HCT116 (cell line): ENCODE measurements around the gene CDC14B. TPM values are rescaled to one million over a fixed set of nuclear protein-coding genes. Genes with fewer than 3 reads are reported as not detected.

Experiments used
- CBX3 ChIP-seq: IDR thresholded peaks from 2 replicates; pipeline ENCODE4 v1.6.1; 2012; ENCODE audit warnings: low read depth
- EGR1 ChIP-seq: IDR thresholded peaks from 2 replicates; pipeline ENCODE4 v1.6.1; 2012; ENCODE audit warnings: low read depth
- EZH2phosphoT487 ChIP-seq: fragments of 200-600 bp; IDR thresholded peaks from 2 replicates; pipeline ENCODE4 v1.6.1; 2018; ENCODE audit warnings: antibody characterized with exemption, borderline replicate concordance
- FOSL1 ChIP-seq: IDR thresholded peaks from 2 replicates; pipeline ENCODE4 v1.6.1; 2012; ENCODE audit warnings: low read depth
- JUND ChIP-seq: IDR thresholded peaks from 2 replicates; pipeline ENCODE4 v1.6.1; 2012
- MAX ChIP-seq: IDR thresholded peaks from 2 replicates; pipeline ENCODE4 v1.6.1; 2012
- POLR2A ChIP-seq: IDR thresholded peaks from 2 replicates; pipeline ENCODE4 v1.7.0; 2011; ENCODE audit warnings: borderline replicate concordance; ENCODE audit not compliant: insufficient read depth, insufficient read length; ENCODE audit errors: extremely low read depth
- POLR2AphosphoS5 ChIP-seq: IDR thresholded peaks from 2 replicates; pipeline ENCODE4 v1.6.1; 2011; ENCODE audit warnings: mild to moderate bottlenecking, low read depth, low read length, moderate library complexity
- REST ChIP-seq: IDR thresholded peaks from 2 replicates; pipeline ENCODE4 v1.6.1; 2012; ENCODE audit warnings: low read depth
- SIN3A ChIP-seq: IDR thresholded peaks from 2 replicates; pipeline ENCODE4 v1.6.1; 2012; ENCODE audit warnings: low read depth
- SP1 ChIP-seq: IDR thresholded peaks from 2 replicates; pipeline ENCODE4 v1.6.1; 2012; ENCODE audit warnings: low read depth
- YY1 ChIP-seq: IDR thresholded peaks from 2 replicates; pipeline ENCODE4 v1.6.1; 2011; ENCODE audit warnings: low read length, low read depth, moderate library complexity, mild to moderate bottlenecking; ENCODE audit not compliant: insufficient replicate concordance; ENCODE audit errors: extremely low read depth
- ZFX ChIP-seq: fragments of 450-650 bp; IDR thresholded peaks from 2 replicates; pipeline ENCODE4 v1.6.1; 2017
- total RNA-seq: library from RNA; stranded (reverse); gene quantifications from one replicate; pipeline ENCODE4 v1.2.1, GENCODE V29; 2021; ENCODE audit not compliant: unreplicated experiment

Gene CDC14B
- total RNA-seq, 1 experiment from 2014 or later = 21.6 TPM

DNA sequence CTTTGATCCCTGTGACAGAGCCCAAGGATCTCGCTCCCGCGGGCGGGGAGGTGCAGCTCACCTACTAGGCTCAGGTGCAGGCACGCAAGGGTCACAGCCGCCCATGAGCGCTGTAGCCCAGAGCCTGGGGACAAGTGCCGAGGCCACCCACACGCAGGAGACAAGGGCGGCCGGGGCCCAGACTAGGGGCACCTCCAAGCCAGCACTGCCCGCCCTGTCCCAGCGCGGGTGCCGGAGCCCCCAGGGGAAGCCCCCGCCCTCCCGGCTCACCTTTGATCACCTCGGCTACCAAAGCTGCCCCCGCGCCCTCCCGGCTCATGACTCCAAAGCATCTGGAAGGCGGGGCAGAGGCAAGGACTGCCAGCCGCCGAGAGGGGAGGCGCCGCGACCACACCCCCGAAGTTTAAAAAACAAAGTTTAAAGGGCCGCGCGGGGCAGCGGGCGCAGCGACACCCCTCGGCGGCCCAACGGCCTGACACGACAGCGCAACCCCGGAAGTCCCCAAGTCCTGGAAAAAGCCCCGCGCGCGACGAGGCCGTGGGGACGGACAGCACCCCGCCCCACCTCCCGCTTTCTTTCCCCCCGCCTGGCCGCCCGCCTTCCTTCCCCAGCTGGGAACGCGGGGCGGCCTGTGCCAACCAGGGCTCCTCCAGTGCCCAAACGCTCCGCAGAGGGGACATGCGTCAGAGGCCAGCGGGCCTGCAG, 53.0 kb downstream of the CDC14B start (continued):
- TF ChIP-seq REST = no peak
- peak; percentile 47; the same call in 1 of the 2 replicates for TF ChIP-seq MAX
- TF ChIP-seq POLR2A = no peak
- no peak for TF ChIP-seq POLR2AphosphoS5
- peak; percentile 69 for TF ChIP-seq ZFX
- TF ChIP-seq CBX3 = no peak; the same call in 1 of the 2 replicates
- TF ChIP-seq EGR1 = peak; percentile 57; the same call in 1 of the 2 replicates
- TF ChIP-seq JUND = peak; percentile 78
- peak; percentile 48; the same call in 1 of the 2 replicates for TF ChIP-seq FOSL1
- TF ChIP-seq SIN3A = peak; percentile 79
- peak; percentile 78; the same call in 1 of the 2 replicates for TF ChIP-seq SP1
- no peak for TF ChIP-seq EZH2phosphoT487
- TF ChIP-seq YY1 = no peak
